ENCODE results near the gene LRRC43.
"Not testable (repeated sequence)": the region's sequence is repeated elsewhere in the genome, so short reads cannot be mapped to it uniquely, and the experiment has no call there.

LRRC43 gene

DNA sequence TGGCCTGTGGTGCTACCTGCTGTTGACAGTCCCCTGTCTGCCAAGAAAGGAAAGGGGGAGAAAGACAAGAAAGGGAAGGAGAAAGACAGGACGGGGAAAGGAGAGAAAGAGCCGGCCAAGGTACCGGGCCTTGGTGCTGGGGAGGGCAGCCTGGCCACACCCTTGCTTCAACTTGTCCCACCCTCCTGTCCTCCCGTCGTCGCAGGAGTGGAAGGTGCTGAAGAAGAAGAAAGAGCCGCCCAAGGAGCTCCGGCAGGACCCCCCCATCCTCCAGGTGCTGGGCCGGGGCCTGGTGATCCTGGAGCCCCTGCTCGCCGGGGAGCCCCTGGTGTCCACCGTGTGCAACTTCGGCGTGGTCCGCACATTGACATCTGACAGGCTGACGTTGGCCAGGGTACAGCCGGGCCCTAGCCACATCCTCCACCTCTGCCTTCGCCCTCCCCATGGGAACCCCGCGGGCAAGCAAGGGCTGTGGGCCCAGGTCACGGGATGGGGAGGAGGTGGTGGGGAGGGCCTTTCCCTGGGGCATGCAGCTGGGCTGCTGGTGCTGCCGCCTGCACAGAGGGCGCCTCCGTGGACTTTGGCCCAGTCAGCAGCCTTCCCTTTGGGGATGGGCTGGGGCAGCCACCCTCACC, 17.7 kb downstream of the LRRC43 start:
- TF ChIP-seq, protein P1, sequence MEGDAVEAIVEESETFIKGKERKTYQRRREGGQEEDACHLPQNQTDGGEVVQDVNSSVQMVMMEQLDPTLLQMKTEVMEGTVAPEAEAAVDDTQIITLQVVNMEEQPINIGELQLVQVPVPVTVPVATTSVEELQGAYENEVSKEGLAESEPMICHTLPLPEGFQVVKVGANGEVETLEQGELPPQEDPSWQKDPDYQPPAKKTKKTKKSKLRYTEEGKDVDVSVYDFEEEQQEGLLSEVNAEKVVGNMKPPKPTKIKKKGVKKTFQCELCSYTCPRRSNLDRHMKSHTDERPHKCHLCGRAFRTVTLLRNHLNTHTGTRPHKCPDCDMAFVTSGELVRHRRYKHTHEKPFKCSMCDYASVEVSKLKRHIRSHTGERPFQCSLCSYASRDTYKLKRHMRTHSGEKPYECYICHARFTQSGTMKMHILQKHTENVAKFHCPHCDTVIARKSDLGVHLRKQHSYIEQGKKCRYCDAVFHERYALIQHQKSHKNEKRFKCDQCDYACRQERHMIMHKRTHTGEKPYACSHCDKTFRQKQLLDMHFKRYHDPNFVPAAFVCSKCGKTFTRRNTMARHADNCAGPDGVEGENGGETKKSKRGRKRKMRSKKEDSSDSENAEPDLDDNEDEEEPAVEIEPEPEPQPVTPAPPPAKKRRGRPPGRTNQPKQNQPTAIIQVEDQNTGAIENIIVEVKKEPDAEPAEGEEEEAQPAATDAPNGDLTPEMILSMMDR (IDR thresholded peaks at IDR 0.05; ENCODE audit: insufficient read depth, low read depth, low read length, missing control alignments): no peak
- no peak for DNase-seq (ENCODE audit: low read depth)
- no peak overlapping the region for H3K4me3 ChIP-seq (ENCODE audit: low read length)

DNA sequence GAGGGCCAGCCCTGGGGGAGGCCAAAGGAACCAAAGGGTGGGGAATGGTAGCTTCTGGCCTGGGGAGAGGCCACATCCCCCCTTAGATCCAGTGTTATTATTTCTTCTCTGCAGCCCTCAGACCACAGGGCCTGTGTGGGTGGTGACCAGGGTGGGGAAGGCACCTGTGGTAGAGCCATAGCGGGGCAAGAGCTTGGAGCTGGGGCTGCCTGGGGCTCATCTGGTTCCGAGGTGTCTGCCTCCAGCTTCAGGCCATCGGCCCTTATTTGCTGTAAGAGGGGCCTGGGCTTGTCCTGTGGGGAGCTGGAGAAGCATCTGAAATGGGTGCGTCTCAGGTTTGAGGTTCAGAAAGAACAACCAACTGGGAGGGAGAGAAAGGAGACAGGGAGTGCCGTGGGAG, 18.5 kb downstream of the LRRC43 start:
- DNase-seq (ENCODE audit: low read depth): no peak
- TF ChIP-seq, protein P1 (IDR thresholded peaks at IDR 0.05; ENCODE audit: insufficient read depth, low read depth, low read length, missing control alignments): no peak
- no peak overlapping the region for H3K4me3 ChIP-seq (ENCODE audit: low read length)

GRCh38 chr12:122202017-122202416, 19.1 kb downstream of the LRRC43 start:
- DNase-seq (ENCODE audit: low read depth): no peak
- TF ChIP-seq, protein P1 (IDR thresholded peaks at IDR 0.05; ENCODE audit: insufficient read depth, low read depth, low read length, missing control alignments): no peak

DNA sequence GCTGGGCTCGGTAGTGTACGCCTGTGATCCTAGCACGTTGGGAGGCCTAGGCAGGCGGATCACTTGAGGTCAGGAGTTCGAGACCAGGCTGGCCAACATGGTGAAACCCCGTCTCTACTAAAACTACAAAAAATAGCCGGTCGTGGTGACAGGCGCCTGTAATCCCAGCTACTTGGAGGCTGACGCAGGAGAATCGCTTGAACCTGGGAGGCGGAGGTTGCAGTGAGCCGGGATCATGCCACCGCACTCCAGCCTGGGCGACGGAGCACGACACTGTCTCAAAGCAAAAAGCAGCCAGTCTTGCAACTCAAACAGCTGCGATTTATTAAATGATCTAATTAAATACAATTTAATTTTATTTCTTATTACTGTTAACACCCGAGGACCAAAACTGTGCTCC, 19.9 kb downstream of the LRRC43 start:
- H3K4me3 ChIP-seq (ENCODE audit: low read length): peak overlapping the region; percentile 61
- not testable (repeated sequence) for DNase-seq (ENCODE audit: low read depth)

More at GRCh38 chr12:122202017-122202416, 19.1 kb downstream of the LRRC43 start:
- no peak overlapping the region for H3K4me3 ChIP-seq (ENCODE audit: low read length)

DNA sequence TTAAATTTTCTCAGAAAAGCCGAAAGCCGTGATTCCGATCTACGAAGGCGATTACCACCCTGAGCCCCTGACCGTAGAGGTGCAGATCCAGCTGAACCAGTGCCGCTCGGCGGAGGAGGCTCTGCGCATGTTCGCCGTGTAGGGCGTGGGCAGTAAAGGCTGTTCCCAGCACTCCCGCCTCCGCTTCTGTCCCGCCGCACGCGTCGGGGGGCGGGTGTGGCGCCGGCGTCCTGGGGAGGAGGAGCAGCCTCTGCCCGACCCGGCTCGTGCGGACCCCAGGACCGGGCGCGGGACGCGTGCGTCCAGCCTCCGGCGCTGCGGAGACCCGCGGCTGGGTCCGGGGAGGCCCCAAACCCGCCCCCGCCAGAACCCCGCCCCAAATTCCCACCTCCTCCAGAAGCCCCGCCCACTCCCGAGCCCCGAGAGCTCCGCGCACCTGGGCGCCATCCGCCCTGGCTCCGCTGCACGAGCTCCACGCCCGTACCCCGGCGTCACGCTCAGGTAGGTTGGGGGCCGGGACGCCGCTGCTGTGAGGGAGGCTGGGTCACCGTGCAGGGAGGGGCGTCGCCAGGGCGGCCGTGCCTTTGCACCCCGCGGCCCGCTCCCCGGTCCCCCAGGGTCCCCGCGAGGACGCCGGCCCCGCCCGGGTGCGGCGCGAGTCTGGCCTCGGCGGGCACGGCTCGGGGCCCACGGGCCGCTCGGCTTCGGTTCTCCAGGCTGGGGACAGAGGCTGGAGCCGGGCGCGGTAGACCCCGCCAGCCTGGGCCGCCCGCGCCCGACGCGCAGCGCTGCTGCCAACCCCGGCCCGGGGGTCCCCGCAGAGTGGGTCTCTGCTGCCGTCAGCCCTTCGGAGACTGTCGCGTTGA, 20.6 kb downstream of the LRRC43 start, which contains the start of gene B3GNT4:
B3GNT4 (plus strand) TSS at position 409 of the 866 bp plus-strand sequence. CDS start 910 bp downstream, outside the sequence.
- TF ChIP-seq, protein P1 (IDR thresholded peaks at IDR 0.05; ENCODE audit: insufficient read depth, low read depth, low read length, missing control alignments): no peak
- peak; percentile 78 for DNase-seq (ENCODE audit: low read depth)
- peak within 1 kb of the TSS; percentile 61 for H3K4me3 ChIP-seq (ENCODE audit: low read length)

- peak overlapping the region; percentile 61 for H3K4me3 ChIP-seq (ENCODE audit: low read length)
- DNase-seq (ENCODE audit: low read depth): no peak
- TF ChIP-seq, protein P1 (IDR thresholded peaks at IDR 0.05; ENCODE audit: insufficient read depth, low read depth, low read length, missing control alignments): no peak
Observed at GRCh38 chr12:122204167-122205052, 21.5 kb downstream of the LRRC43 start.

Measured in epithelial cell of esophagus (primary cell).